Activated CD8-positive, alpha-beta T cell treated with anti-CD3 and anti-CD28 coated beads for 36 hours (primary cell): Measurements from ENCODE around the gene RAD51B. TPM values are rescaled to one million over a fixed set of nuclear protein-coding genes. Genes with fewer than 3 reads are reported as not detected.

Source experiments
- ATAC-seq: fragments of 200-7000 bp; cut with Tn5 transposase; one replicate; pipeline ENCODE4 v1.10.0; 2021; ENCODE audit warnings: mild to moderate bottlenecking, moderate library complexity
- CTCF ChIA-PET: fragments of 350-600 bp; sonication (Branson Sonifier 250); formaldehyde crosslinking; loops from one replicate; lab custom pipeline; 2021; ENCODE audit warnings: antibody characterized with exemption; lab: Charles Lee
- POLR2A ChIA-PET: fragments of 350-600 bp; sonication (Branson Sonifier 250); formaldehyde crosslinking; loops from one replicate; lab custom pipeline; 2021; ENCODE audit warnings: antibody characterized with exemption; lab: Charles Lee
- DNase-seq: peaks from one replicate; pipeline ENCODE4 v3.0.0-alpha.2; 2020
- H3K27ac Mint-ChIP-seq: one replicate; pipeline ENCODE4 v1.8.0; 2021; ENCODE audit warnings: mild to moderate bottlenecking, mixed read lengths
- H3K27me3 Mint-ChIP-seq: one replicate; pipeline ENCODE4 v1.8.0; 2021; ENCODE audit warnings: mixed read lengths
- H3K36me3 Mint-ChIP-seq: one replicate; pipeline ENCODE4 v1.8.0; 2021; ENCODE audit warnings: low read depth, mixed read lengths
- H3K4me1 Mint-ChIP-seq: one replicate; pipeline ENCODE4 v1.8.0; 2021; ENCODE audit warnings: low read depth, mixed read lengths
- H3K4me3 Mint-ChIP-seq: one replicate; pipeline ENCODE4 v1.8.0; 2021; ENCODE audit warnings: mild to moderate bottlenecking, moderate library complexity, mixed read lengths
- H3K9me3 Mint-ChIP-seq: one replicate; pipeline ENCODE4 v1.8.0; 2021; ENCODE audit warnings: mixed read lengths
- CTCF ChIP-seq: fragments of 200-600 bp; IDR thresholded peaks from one replicate; pipeline ENCODE4 v1.8.0; 2022; ENCODE audit warnings: antibody characterized with exemption, mild to moderate bottlenecking
- intact Hi-C: fragments of 100-400 bp; cut with micrococcal nuclease; formaldehyde crosslinking; loops from one replicate; pipeline ENCODE4 v1.10.0; 2022
- total RNA-seq, 2 experiments: library from RNA; stranded (reverse); gene quantifications; one replicate each; pipeline ENCODE4 v1.2.3, GENCODE V29; 2021

Gene RAD51B
- total RNA-seq, 2 experiments from 2014 or later = 38.2 to 40.6 TPM

DNA sequence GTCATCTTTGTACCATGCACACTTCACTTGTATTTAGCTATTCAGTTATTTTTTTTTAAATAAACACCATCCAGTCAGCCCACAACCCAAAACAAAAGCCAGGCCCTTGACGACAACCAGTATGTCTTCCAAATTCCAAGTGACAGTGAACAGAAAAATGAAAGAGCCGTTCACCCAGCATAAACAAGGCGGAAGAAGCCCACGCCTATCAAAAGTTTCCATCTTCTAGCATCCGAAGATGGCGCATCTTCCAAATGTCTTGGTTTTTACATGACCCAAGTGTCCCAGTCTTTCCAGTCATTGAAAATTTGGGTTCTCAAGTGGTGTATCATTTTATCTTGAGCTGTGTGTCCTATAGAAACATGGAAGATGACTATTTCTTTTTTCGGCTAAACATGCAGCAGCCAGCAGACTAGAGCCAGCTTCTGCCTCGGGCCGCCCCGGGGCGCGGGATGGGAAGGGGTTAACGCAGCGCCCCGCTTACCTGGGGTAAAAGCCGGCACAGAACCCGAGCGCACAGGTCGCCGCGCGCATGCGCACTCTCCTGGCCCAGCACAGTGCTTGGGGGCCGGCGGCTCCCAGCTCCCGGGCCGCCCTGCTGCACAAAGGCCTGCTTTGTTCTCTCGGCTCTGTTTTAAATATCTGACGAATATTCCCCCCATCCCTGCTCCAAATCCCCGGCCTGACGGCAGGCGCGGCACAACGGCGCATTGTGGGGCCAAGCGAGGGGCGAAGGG, 808.5 kb downstream of the RAD51B start:
- H3K4me3 Mint-ChIP-seq = peak overlapping the region; percentile 57
- no peaks in the 10 kb centered on the region for H3K9me3 Mint-ChIP-seq
- peaks cover 19% of the 10 kb centered on the region for H3K4me1 Mint-ChIP-seq
- DNase-seq (peak; percentile 61), ATAC-seq (peak; percentile 80)
- CTCF ChIA-PET = no interaction called here
- no peak for TF ChIP-seq CTCF
- intact Hi-C loops = no loop called here
- no peak overlapping the region for H3K27ac Mint-ChIP-seq
- peaks cover 4% of the 10 kb centered on the region for H3K27me3 Mint-ChIP-seq
- no peaks in the 10 kb centered on the region for H3K36me3 Mint-ChIP-seq
- POLR2A ChIA-PET = interaction anchor here (1.2 to 2.1 kb wide), 4 partner anchors 12 to 57 kb away, joined by 3 to 5 read pairs (median 4); no protein-coding TSS in a partner anchor

DNA sequence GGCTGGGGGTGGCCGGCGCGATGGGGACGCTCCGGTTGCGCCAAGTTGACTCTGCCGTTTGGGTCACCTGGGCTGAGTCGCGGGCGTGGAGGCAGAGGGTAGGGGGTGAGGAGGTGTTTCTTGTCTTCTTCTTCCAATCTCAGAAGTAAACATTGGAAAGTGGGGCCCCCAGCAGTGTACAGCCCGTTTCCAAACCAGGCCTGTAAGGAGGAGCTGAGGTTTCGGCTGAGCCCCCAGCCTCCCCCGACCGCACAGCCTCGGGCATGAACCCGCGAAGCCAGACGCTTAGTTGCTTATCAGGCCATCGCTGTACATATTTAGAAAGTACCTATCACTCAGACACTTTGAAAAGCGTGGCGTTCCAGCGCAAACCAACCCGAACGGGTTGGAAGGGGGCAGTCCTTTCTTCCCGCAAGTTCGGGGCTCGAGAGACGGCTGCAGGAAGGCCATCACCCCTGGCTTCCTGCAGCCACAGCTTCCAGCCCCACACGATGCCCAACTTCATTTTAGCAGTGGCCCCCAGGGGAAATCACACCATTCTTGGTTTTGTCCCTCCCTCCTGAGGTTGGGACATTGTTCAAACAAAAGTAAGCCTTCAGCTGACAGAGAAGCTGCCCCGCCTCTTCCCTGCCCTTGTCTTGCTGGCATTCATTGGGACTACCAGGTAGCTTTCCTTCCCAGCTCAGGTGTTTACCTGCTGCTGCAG, 809.2 kb downstream of the RAD51B start:
- no peaks in the 10 kb centered on the region for H3K36me3 Mint-ChIP-seq
- ATAC-seq (peak; percentile 64), DNase-seq (peak; percentile 31)
- CTCF ChIA-PET = interaction anchor here (0.9 to 1.4 kb wide), 2 partner anchors 10 to 159 kb away, joined by 3 read pairs; no protein-coding TSS in a partner anchor
- intact Hi-C loops = no loop called here
- TF ChIP-seq CTCF = no peak
- no peak overlapping the region for H3K27ac Mint-ChIP-seq
- H3K4me3 Mint-ChIP-seq = peak overlapping the region; percentile 57
- peaks cover 20% of the 10 kb centered on the region for H3K4me1 Mint-ChIP-seq
- POLR2A ChIA-PET = interaction anchor here (1.0 to 1.9 kb wide), 4 partner anchors 27 to 57 kb away, joined by 3 to 7 read pairs (median 4); no protein-coding TSS in a partner anchor
- no peaks in the 10 kb centered on the region for H3K9me3 Mint-ChIP-seq
- H3K27me3 Mint-ChIP-seq = peaks cover 4% of the 10 kb centered on the region

DNA sequence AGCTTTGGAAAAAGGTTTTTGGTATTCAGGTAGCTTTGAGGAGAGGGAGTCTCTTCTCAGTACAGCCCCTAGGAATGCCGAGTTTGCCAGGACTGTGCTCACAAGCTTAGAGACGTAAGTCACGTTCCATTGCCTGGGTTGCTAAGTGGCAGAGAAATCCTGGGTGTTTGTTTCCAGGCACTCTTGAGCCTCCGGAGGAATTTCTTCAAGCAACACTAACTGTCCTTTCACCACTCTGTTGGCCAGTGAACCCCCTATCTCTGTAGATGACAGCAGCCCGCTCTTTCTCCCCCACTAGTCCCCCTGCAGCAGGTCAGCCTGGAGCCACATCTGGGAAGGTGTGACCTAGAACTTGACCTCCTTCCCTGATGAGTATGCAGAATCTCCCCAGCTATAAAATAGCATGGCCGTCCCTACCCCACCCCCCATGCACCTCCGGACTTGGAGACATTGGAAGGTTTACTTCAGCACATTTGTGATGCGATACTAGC, 810.5 kb downstream of the RAD51B start:
- TF ChIP-seq CTCF = no peak
- H3K27me3 Mint-ChIP-seq = peaks cover 4% of the 10 kb centered on the region
- intact Hi-C loops = no loop called here
- no peaks in the 10 kb centered on the region for H3K36me3 Mint-ChIP-seq
- POLR2A ChIA-PET = interaction anchor here (1.9 kb wide), 1 partner anchor 33 kb away, joined by 7 read pairs; no protein-coding TSS in a partner anchor
- no peak for ATAC-seq
- CTCF ChIA-PET = interaction anchor here (0.9 to 1.7 kb wide), 6 partner anchors 8 to 214 kb away, joined by 3 to 6 read pairs (median 4); no protein-coding TSS in a partner anchor
- H3K4me3 Mint-ChIP-seq = no peak overlapping the region
- H3K27ac Mint-ChIP-seq = no peak overlapping the region
- no peaks in the 10 kb centered on the region for H3K9me3 Mint-ChIP-seq
- DNase-seq = no peak
- peaks cover 20% of the 10 kb centered on the region for H3K4me1 Mint-ChIP-seq

- TF ChIP-seq CTCF = no peak
- Mint-ChIP-seq H3K36me3 (no peaks in the 10 kb centered on the region), H3K9me3 (no peaks in the 10 kb centered on the region), H3K27me3 (peaks cover 4% of the 10 kb centered on the region), H3K4me1 (peaks cover 20% of the 10 kb centered on the region), H3K4me3 (no peak overlapping the region), H3K27ac (no peak overlapping the region)
- no peak for ATAC-seq
- intact Hi-C loops = no loop called here
- ChIA-PET POLR2A (interaction anchor here (1.9 kb wide), 1 partner anchor 33 kb away, joined by 7 read pairs; no protein-coding TSS in a partner anchor), CTCF (interaction anchor here (1.1 to 1.7 kb wide), 4 partner anchors 18 to 213 kb away, joined by 3 to 6 read pairs (median 4); no protein-coding TSS in a partner anchor)
- DNase-seq = no peak
Observed at GRCh38 chr14:68630611-68631393, 811.2 kb downstream of the RAD51B start.
